ENCODE results near the gene VANGL2.

GRCh38 chr1:160413716-160414115 lies 13.4 kb downstream of the VANGL2 start:
- TF ChIP-seq CTCF (IDR thresholded peaks at IDR 0.05; ENCODE audit: low read depth, low read length) (no peak), EZH2phosphoT487 (IDR thresholded peaks at IDR 0.05; ENCODE audit: low read depth) (no peak)

Data from OCI-LY3 (cell line).